ENCODE data around the gene PLEKHG4B.
"Not testable (repeated sequence)": the region's sequence is repeated elsewhere in the genome, so short reads cannot be mapped to it uniquely, and the experiment has no call there.

PLEKHG4B gene

DNA sequence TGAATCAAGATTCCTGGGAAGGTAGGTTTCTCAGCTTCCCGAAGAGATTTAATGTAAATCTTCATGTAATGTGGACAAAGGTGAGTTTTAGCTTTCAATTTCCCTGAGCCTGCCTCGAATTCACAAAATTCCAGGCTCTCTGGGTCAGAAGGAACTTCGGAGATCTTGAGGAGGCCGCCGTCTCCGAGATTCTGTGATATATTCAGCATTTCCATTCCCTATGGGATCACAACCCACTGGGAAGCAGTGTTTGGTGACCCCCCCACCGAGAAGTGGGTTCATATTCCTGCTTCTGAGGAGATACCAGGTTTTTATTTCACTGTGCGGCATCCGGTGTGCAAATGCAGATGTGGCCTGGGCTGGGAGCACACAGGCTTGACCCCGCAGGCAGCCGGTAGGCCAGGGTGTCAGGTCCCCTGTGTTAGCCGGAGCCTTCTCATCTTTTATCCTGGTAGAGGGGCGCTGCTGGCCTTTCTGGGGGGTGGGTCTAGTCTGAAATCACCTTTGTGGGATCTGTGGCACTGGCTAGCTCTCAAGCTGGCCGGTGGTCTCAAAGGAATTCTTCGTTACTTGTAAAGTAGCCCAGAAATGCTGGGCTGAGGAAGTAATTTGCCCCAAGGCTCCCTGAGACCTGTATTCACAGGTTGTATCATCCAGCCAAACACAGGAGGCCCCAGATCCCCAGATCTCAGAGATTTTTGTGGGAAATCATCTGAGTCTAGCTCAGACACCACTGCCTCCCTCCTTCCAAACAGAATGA lies 1.4 kb downstream of the PLEKHG4B start:
- DNase-seq (ENCODE audit: low read depth): no peak

- no peak for DNase-seq (ENCODE audit: low read depth)
Measured at GRCh38 chr5:94113-94892, 2.3 kb downstream of the PLEKHG4B start.

GRCh38 chr5:95241-95980 lies 3.4 kb downstream of the PLEKHG4B start:
- DNase-seq (ENCODE audit: low read depth): no peak

DNA sequence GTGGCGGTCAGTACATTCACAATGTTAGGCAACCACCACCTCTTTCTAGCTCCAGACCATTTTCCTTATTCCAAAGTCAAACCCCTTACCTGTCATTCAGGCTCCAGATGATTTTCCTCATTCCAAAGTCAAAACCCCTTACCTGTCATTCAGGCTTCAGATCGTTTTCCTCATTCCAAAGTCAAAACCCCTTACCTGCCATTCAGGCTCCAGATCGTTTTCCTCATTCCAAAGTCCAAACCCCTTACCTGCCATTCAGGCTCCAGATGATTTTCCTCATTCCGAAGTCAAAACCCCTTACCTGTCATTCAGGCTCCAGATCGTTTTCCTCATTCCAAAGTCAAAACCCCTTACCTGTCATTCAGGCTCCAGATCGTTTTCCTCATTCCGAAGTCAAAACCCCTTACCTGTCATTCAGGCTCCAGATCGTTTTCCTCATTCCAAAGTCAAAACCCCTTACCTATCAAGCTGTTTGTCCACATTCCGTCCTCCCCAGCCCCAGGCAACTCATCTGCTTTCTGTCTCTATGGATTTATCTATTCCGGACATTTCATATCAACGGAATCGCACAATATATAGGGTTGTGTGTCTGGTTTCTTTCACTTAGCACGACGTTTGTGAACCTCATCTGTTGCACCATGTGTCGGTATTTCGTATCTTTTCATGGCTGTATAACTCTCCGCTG lies 5.2 kb downstream of the PLEKHG4B start:
- no peak for DNase-seq (ENCODE audit: low read depth)

GRCh38 chr5:99815-100214 lies 7.8 kb downstream of the PLEKHG4B start:
- no peak for DNase-seq (ENCODE audit: low read depth)

GRCh38 chr5:102411-103043 lies 10.6 kb downstream of the PLEKHG4B start:
- DNase-seq (ENCODE audit: low read depth): no peak

- DNase-seq (ENCODE audit: low read depth): not testable (repeated sequence)
Measured at GRCh38 chr5:104106-104505, 12.1 kb downstream of the PLEKHG4B start.

GRCh38 chr5:104778-105296 lies 12.9 kb downstream of the PLEKHG4B start:
- no peak for DNase-seq (ENCODE audit: low read depth)

DNA sequence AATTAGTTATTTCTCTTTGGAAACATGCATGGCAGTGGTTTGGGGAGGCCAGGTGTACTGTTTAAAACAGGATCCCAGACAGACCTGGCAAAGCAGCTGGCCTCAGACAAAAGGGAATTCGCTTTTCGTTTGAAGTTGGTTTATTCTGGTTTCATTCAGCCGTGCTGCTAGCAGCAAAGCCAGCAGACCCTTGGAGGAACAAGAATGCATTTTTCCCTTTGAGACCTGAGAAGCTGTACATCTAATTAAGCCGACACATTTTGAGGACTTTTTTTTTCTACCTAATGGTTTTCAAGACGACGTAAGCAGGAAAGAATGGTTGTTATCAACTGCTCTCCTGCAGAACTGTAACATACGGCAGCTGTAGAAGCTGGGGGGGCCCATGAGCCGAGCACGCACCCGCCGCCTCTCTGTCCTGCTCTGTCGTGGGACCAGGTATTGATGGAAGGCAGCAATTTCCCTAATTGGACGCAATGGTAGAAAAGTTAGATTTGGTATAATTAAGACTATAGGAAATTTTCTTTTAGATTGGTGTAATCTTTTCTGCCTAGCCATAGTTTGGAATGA lies 13.6 kb downstream of the PLEKHG4B start:
- no peak for DNase-seq (ENCODE audit: low read depth)

GRCh38 chr5:106587-106986 lies 14.6 kb downstream of the PLEKHG4B start:
- DNase-seq (ENCODE audit: low read depth): no peak

DNA sequence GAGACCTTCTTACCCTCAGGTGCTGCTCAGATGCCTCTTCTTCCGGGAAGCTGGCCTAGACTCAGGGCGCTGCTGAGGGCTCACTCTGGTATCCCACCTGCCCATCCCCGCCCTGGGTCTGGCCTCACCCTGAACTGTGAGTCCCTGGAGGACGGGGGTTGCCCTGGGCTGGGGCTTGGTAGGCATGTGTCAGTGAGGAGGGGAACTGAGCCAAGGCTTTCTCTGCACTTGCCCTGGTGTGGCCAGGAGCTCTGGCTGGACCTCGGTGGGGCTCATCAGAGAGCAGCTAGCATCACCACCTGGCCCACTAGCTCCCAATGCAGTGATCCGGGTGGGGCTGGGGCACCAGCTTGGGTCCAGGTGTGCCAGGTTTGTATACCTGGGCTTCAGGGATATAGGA lies 15.6 kb downstream of the PLEKHG4B start:
- DNase-seq (ENCODE audit: low read depth): no peak

GRCh38 chr5:109826-110225 lies 17.9 kb downstream of the PLEKHG4B start:
- DNase-seq (ENCODE audit: low read depth): no peak

DNA sequence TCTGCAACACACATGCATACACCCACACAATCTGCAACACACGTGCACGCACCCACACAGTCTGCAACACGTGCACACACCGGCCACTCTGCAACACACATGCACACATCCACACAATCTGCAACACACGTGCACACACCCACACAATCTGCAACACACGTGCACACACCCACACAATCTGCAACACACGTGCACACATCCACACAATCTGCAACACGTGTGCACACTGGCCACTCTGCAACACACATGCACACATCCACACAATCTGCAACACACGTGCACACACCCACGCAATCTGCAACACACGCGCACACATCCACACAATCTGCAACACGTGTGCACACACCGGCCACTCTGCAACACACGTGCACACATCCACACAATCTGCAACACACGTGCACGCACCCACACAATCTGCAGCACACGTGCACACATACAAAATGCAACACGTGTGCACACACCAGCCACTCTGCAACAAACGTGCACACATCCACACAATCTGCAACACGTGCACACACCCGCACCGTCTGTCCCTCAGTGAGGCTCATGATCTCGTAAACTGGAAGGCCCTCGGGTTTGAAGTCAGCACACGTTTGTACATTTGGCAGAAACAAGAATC lies 18.4 kb downstream of the PLEKHG4B start:
- DNase-seq (ENCODE audit: low read depth): no peak

- no peak for DNase-seq (ENCODE audit: low read depth)
Measured at GRCh38 chr5:111171-111570, 19.2 kb downstream of the PLEKHG4B start.

DNA sequence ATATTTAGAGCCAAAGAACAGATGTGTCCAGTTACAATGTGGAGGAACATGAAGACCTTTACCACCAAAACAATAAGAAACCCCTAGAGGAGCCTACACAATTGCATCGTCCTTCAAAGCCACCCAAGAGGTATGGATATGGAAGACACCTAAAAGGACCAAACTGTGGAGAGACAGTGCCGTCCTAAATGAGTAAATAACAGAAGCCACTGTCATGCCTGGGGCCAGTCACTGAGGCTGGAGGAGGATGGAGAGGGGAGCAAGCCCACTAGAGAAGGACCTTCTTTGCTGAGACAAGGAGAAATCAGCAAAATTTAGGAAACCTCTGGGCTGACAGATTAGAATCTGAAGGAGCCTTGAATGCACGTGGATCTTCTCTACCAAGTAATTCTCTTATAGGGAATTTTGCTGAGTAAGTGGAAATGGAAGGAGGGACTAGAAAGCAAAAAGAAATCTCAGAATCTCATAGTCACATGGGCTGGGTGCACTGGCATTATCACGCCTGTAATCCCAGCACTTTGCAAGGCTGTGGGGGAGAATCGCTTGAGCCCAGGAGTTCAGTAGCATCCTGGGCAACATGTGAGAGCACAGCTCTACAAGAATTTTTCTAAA lies 27.6 kb downstream of the PLEKHG4B start:
- no peak for DNase-seq (ENCODE audit: low read depth)

GRCh38 chr5:121432-121831 lies 29.5 kb downstream of the PLEKHG4B start:
- DNase-seq (ENCODE audit: low read depth): no peak

GRCh38 chr5:125815-126214 lies 33.8 kb downstream of the PLEKHG4B start:
- no peak for DNase-seq (ENCODE audit: low read depth)

GRCh38 chr5:126806-127205 lies 34.8 kb downstream of the PLEKHG4B start:
- no peak for DNase-seq (ENCODE audit: low read depth)

DNA sequence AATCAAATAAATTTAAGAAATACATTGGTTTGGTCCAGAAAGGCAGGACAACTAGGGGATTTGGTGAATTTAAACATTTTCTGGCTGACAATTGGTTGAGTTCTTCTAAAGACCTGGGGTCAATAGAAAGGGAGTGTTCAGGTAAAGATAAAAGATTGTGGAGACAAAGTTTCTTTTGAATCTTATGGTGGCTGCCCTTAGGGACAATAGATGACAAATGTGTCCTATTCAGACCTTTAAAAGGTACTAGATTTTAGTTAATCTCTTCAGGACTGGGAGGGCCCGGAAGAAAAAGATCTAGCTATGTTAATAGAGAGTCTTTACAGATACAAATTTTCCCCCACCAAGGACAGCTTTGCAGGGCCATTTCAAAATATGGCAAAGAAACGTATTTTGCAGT lies 35.9 kb downstream of the PLEKHG4B start:
- no peak for DNase-seq (ENCODE audit: low read depth)

GRCh38 chr5:128446-128845 lies 36.5 kb downstream of the PLEKHG4B start:
- no peak for DNase-seq (ENCODE audit: low read depth)

All from T follicular helper cell (primary cell).